SJCRH30 (cell line): ENCODE measurements around the gene PABPC1L. TPM values are rescaled to one million over a fixed set of nuclear protein-coding genes. Genes with fewer than 3 reads are reported as not detected.

Source experiments
- DNase-seq, 2 experiments: peaks; one replicate each; pipeline ENCODE4 v3.0.0-alpha.2; 2015 to 2020
- H3K27ac ChIP-seq: fragments of 250-450 bp; sonication (Bioruptor Pico); 2 replicates; pipeline ENCODE4 v1.5.1; 2020; ENCODE audit warnings: mild to moderate bottlenecking, moderate library complexity
- H3K27me3 ChIP-seq: fragments of 250-450 bp; sonication (Bioruptor Pico); 2 replicates; pipeline ENCODE4 v1.5.1; 2020; ENCODE audit warnings: mild to moderate bottlenecking, moderate library complexity
- H3K36me3 ChIP-seq: fragments of 250-450 bp; sonication (Bioruptor Pico); 2 replicates; pipeline ENCODE4 v1.5.1; 2020; ENCODE audit warnings: mild to moderate bottlenecking, moderate library complexity
- H3K4me1 ChIP-seq: fragments of 250-450 bp; sonication (Bioruptor Pico); 2 replicates; pipeline ENCODE4 v1.5.1; 2020; ENCODE audit warnings: mild to moderate bottlenecking, moderate library complexity
- H3K4me3 ChIP-seq: fragments of 250-450 bp; sonication (Bioruptor Pico); 2 replicates; pipeline ENCODE4 v1.5.1; 2020; ENCODE audit warnings: mild to moderate bottlenecking, moderate library complexity
- H3K9me3 ChIP-seq: fragments of 250-450 bp; sonication (Bioruptor Pico); replicated peaks from 2 replicates; pipeline ENCODE4 v1.5.1; 2020; ENCODE audit warnings: mild to moderate bottlenecking, moderate library complexity
- total RNA-seq: library from RNA; depleted of rRNA; stranded (reverse); fragments of >200 nt; shearing (Covaris generic); gene quantifications from 2 replicates; pipeline ENCODE4 v1.2.3, GENCODE V29; 2014

PABPC1L gene
- total RNA-seq, 1 experiment from 2014 or later, result 15.9 TPM

DNA sequence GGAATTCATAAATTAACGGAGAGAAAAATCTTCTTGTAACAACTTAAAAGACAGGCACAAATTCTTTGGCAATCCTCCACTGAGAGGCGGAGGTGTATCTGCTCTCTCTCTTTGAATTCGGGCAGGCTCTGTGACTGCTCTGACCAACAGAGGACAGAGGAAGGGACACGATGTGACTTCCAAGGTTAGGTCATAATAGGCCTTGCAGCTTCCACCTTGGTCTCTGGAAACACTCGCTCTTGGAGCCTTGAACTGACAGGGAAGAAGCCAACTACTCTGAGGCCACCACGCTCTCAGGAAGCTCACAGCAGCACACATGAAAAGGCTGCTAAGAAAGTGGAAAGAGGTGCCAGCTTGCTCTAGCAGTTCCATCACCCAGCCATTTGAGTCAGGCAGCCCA lies 35.4 kb downstream of the PABPC1L start:
- Histone ChIP-seq H3K9me3 (no peaks in the 10 kb centered on the region), H3K4me3 (no peak overlapping the region), H3K4me1 (no peaks in the 10 kb centered on the region), H3K36me3 (peaks cover 85% of the 10 kb centered on the region), H3K27me3 (no peaks in the 10 kb centered on the region), H3K27ac (no peak overlapping the region)
- DNase-seq, result no peak

GRCh38 chr20:44946271-44946852 lies 36.5 kb downstream of the PABPC1L start:
- DNase-seq, result no peak
- no peak overlapping the region for H3K4me3 ChIP-seq
- H3K36me3 ChIP-seq, result peaks cover 86% of the 10 kb centered on the region
- no peaks in the 10 kb centered on the region for H3K9me3 ChIP-seq
- H3K4me1 ChIP-seq, result no peaks in the 10 kb centered on the region
- H3K27me3 ChIP-seq, result no peaks in the 10 kb centered on the region
- H3K27ac ChIP-seq, result no peak overlapping the region

GRCh38 chr20:44948107-44948506 lies 38.2 kb downstream of the PABPC1L start:
- Histone ChIP-seq H3K4me1 (no peaks in the 10 kb centered on the region), H3K4me3 (no peak overlapping the region), H3K36me3 (peaks cover 88% of the 10 kb centered on the region), H3K9me3 (no peaks in the 10 kb centered on the region), H3K27me3 (no peaks in the 10 kb centered on the region), H3K27ac (no peak overlapping the region)
- no peak for DNase-seq

GRCh38 chr20:44948513-44948912 lies 38.7 kb downstream of the PABPC1L start:
- H3K36me3 ChIP-seq, result peaks cover 89% of the 10 kb centered on the region
- no peaks in the 10 kb centered on the region for H3K4me1 ChIP-seq
- H3K27me3 ChIP-seq, result no peaks in the 10 kb centered on the region
- no peaks in the 10 kb centered on the region for H3K9me3 ChIP-seq
- no peak for DNase-seq
- no peak overlapping the region for H3K27ac ChIP-seq
- no peak overlapping the region for H3K4me3 ChIP-seq

DNA sequence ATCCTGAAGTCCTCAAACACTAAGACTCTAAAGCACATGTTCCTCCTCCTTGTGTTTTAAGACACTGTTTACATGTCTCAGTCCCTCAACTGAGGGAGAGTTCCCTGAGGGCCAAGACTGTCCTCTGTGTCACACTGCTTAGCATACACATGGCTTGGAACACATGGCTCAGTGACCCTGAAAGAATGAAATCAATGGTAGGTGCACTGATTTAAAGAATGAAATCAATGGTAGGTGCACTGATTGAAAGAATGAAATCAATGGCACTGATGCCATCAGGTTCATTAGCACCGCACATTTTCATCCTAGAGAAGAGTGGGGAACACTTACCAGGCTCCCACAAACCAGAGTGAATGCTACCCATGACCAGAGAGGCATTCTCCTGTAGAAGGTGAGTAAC lies 40.5 kb downstream of the PABPC1L start:
- H3K4me3 ChIP-seq, result no peak overlapping the region
- DNase-seq, result no peak
- no peak overlapping the region for H3K27ac ChIP-seq
- H3K9me3 ChIP-seq, result no peaks in the 10 kb centered on the region
- H3K27me3 ChIP-seq, result no peaks in the 10 kb centered on the region
- H3K4me1 ChIP-seq, result no peaks in the 10 kb centered on the region
- peaks cover 93% of the 10 kb centered on the region for H3K36me3 ChIP-seq

DNA sequence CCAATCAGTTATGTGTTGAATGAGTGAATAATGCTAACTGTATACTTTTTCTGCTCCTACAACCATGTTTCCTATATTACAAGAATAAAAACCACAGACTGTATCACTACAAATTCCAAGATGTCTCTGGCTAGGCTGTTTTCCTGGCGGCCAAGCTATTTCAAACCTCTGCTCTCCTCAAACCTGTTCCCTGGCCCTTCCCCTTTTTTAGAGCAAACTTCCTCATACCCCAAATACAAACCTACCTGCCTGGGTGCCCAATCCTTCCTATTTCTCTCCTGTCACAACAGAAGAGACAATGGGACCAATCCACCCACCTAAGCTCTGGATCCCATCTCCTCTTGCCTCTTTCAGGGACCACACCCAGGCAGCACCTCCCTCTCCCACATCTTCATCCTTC lies 42.9 kb downstream of the PABPC1L start:
- Histone ChIP-seq H3K36me3 (peaks cover 83% of the 10 kb centered on the region), H3K9me3 (no peaks in the 10 kb centered on the region)

GRCh38 chr20:44954211-44954610 lies 44.4 kb downstream of the PABPC1L start:
- Histone ChIP-seq H3K36me3 (peaks cover 76% of the 10 kb centered on the region), H3K4me3 (no peak overlapping the region), H3K27ac (no peak overlapping the region), H3K9me3 (no peaks in the 10 kb centered on the region), H3K27me3 (no peaks in the 10 kb centered on the region), H3K4me1 (no peaks in the 10 kb centered on the region)
- DNase-seq, result no peak

More for the DNA sequence above, 42.9 kb downstream of the PABPC1L start:
- Histone ChIP-seq H3K4me1 (no peaks in the 10 kb centered on the region), H3K27me3 (no peaks in the 10 kb centered on the region), H3K4me3 (no peak overlapping the region), H3K27ac (no peak overlapping the region)
- DNase-seq, result no peak

DNA sequence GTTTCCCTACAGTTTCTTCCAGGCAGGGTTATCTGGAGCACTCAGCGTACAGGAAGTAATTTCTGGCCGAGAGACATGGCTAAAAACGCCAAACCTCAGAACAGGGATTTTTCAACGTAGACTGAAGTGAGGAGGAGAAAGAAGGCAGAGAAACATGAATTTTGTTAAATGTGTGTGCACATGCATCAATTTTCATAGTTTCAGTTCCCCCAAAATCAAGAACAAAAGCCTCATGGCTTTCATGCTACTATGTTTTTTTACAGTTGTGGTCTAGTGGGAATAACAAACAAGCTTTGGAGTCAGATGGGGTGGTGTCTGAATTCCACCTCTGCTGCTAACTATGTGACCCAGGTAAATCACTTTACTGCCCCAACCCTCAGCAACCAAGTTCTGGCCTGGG lies 45.4 kb downstream of the PABPC1L start:
- Histone ChIP-seq H3K27ac (no peak overlapping the region), H3K4me3 (no peak overlapping the region), H3K27me3 (no peaks in the 10 kb centered on the region), H3K9me3 (no peaks in the 10 kb centered on the region), H3K4me1 (no peaks in the 10 kb centered on the region), H3K36me3 (peaks cover 68% of the 10 kb centered on the region)
- DNase-seq, result no peak

DNA sequence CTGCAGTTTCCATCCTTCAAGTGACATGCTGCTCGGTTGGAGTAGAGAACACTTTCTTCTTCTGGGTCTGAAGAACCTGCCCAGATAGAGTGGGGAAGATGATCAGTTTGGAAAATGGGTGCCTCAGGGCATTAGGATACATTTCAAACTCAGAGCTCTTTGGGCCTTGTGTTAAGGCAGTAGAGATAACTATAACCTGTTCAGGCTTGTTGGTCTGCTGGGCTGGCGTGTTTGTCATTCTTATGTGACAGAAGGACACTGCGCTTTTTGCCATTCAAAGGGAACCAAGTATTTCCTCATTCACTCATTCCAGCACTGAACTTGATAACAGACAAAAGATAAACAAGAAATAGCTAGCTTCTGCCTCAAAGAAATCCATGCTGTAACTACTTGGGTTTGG lies 46.5 kb downstream of the PABPC1L start:
- Histone ChIP-seq H3K4me1 (peaks cover 6% of the 10 kb centered on the region), H3K36me3 (peaks cover 60% of the 10 kb centered on the region), H3K27me3 (no peaks in the 10 kb centered on the region), H3K27ac (no peak overlapping the region), H3K4me3 (no peak overlapping the region), H3K9me3 (no peaks in the 10 kb centered on the region)
- no peak for DNase-seq

- DNase-seq, result no peak
- Histone ChIP-seq H3K27ac (no peak overlapping the region), H3K27me3 (no peaks in the 10 kb centered on the region), H3K9me3 (no peaks in the 10 kb centered on the region), H3K4me1 (peaks cover 6% of the 10 kb centered on the region), H3K36me3 (peaks cover 41% of the 10 kb centered on the region), H3K4me3 (no peak overlapping the region)
Observed at GRCh38 chr20:44958276-44958675, 48.4 kb downstream of the PABPC1L start.

- Histone ChIP-seq H3K27me3 (no peaks in the 10 kb centered on the region), H3K27ac (no peak overlapping the region), H3K4me1 (peaks cover 6% of the 10 kb centered on the region), H3K36me3 (peaks cover 32% of the 10 kb centered on the region), H3K9me3 (no peaks in the 10 kb centered on the region), H3K4me3 (peak overlapping the region; percentile 81)
- peak in 1 of 2 experiments; percentile 19 for DNase-seq
Observed at GRCh38 chr20:44959082-44959637, 49.3 kb downstream of the PABPC1L start.

- Histone ChIP-seq H3K4me3 (peak overlapping the region; percentile 81), H3K9me3 (no peaks in the 10 kb centered on the region), H3K36me3 (peaks cover 27% of the 10 kb centered on the region), H3K27ac (peak overlapping the region; percentile 13; the same call in 1 of the 2 replicates), H3K27me3 (no peaks in the 10 kb centered on the region), H3K4me1 (peaks cover 6% of the 10 kb centered on the region)
- DNase-seq, result peak; percentile 23 to 49
Observed at GRCh38 chr20:44959638-44960102, 49.8 kb downstream of the PABPC1L start.

DNA sequence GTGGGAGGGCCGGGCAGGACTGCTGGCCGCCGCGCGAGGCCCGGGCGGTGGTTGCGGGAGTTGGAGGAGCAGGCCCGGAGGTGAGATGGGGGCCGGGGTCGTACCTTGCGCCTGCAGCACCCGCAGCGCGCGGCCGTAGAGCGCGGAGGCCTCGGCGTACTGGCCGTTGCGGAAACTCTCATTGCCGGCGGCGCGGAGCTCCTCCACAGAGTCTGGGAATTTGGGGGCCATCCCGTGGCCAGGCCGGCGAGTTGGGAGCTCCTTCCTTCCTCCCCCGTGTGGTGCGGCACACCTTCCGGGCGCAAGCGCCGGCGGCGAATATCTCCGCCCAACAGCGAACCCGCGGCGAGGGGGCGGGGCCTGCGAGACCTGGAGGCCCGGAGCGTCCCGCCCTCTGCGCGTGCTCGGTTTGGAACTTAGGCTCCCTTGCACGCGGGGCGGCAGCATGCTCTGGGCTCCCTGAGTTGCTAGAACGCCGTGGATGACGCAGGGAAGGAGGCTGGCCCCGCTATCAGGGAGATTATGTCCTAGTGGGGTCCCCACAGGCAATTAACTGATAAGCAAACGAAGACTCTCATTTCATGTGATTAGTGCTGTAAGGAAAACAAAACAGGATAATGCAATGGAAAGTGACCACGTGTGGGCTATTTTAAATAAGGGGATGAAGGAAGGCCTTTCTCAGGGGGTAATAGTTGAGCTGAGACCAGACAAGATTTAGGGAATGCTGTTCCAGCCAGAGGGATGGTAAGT lies 50.4 kb downstream of the PABPC1L start, which contains the start of gene TOMM34:
Gene TOMM34 (minus strand): TSS at position 295 of the 750 bp plus-strand sequence. CDS start 64 bp downstream, at position 231.
- Histone ChIP-seq H3K27ac (peak within 1 kb of the TSS; percentile 13; the same call in 1 of the 2 replicates), H3K36me3 (peaks cover 21% of the 10 kb centered on the region), H3K4me3 (peak within 1 kb of the TSS; percentile 81), H3K27me3 (no peaks in the 10 kb centered on the region), H3K4me1 (peaks cover 6% of the 10 kb centered on the region), H3K9me3 (no peaks in the 10 kb centered on the region)
- DNase-seq, result peak; percentile 96 to 98

GRCh38 chr20:44961011-44961869 lies 51.4 kb downstream of the PABPC1L start:
- peaks cover 11% of the 10 kb centered on the region for H3K36me3 ChIP-seq
- H3K9me3 ChIP-seq, result no peaks in the 10 kb centered on the region
- H3K27me3 ChIP-seq, result no peaks in the 10 kb centered on the region
- H3K4me1 ChIP-seq, result peaks cover 6% of the 10 kb centered on the region
- no peak for DNase-seq
- no peak overlapping the region; the same call in 1 of the 2 replicates for H3K4me3 ChIP-seq
- H3K27ac ChIP-seq, result no peak overlapping the region
